Stimulated activated CD4-positive, alpha-beta T cell treated with anti-CD3 and anti-CD28 coated beads, Interleukin-4, amount 100 ng/mL, for 4 hours (primary cell): ENCODE results near the gene TMEM19.
A peak's percentile ranks its signal among the peaks of the same experiment; 100 is the strongest.

Source experiments
- DNase-seq, 2 experiments: peaks; one replicate each; pipeline ENCODE4 v3.0.0-alpha.2; 2020

TMEM19 gene

GRCh38 chr12:71685914-71686657, at the start of gene TMEM19:
Gene TMEM19, plus strand, starts transcription at chr12:71686082. Its CDS starts 599 bp downstream, at chr12:71686681.
- peak; percentile 74 to 75 for DNase-seq

GRCh38 chr12:71636704-71637115, 49.2 kb upstream of the TMEM19 start:
- no peak for DNase-seq

- DNase-seq: no peak
Observed at GRCh38 chr12:71638499-71638898, 47.4 kb upstream of the TMEM19 start.

GRCh38 chr12:71639341-71639760, 46.5 kb upstream of the TMEM19 start:
- no peak for DNase-seq

GRCh38 chr12:71640316-71640715, 45.6 kb upstream of the TMEM19 start:
- DNase-seq: no peak

- no peak for DNase-seq
Observed at GRCh38 chr12:71641390-71641789, 44.5 kb upstream of the TMEM19 start.

- DNase-seq: no peak
Observed at GRCh38 chr12:71642264-71642663, 43.6 kb upstream of the TMEM19 start.

- DNase-seq: no peak
Observed at GRCh38 chr12:71645268-71645667, 40.6 kb upstream of the TMEM19 start.

- DNase-seq: no peak
Observed at GRCh38 chr12:71646512-71646911, 39.4 kb upstream of the TMEM19 start.

GRCh38 chr12:71648537-71648936, 37.3 kb upstream of the TMEM19 start:
- DNase-seq: no peak

GRCh38 chr12:71649401-71649800, 36.5 kb upstream of the TMEM19 start:
- no peak for DNase-seq

- no peak for DNase-seq
Observed at GRCh38 chr12:71652656-71653055, 33.2 kb upstream of the TMEM19 start.

- no peak for DNase-seq
Observed at GRCh38 chr12:71653137-71653536, 32.7 kb upstream of the TMEM19 start.

GRCh38 chr12:71654200-71654599, 31.7 kb upstream of the TMEM19 start:
- DNase-seq: no peak

- DNase-seq: no peak
Observed at GRCh38 chr12:71655495-71655894, 30.4 kb upstream of the TMEM19 start.

GRCh38 chr12:71655907-71656306, 30.0 kb upstream of the TMEM19 start:
- DNase-seq: no peak

GRCh38 chr12:71656740-71657139, 29.1 kb upstream of the TMEM19 start:
- no peak for DNase-seq

- no peak for DNase-seq
Observed at GRCh38 chr12:71661977-71662530, 23.8 kb upstream of the TMEM19 start.

- DNase-seq: peak; percentile 63 to 77
Observed at GRCh38 chr12:71662849-71663560, 22.9 kb upstream of the TMEM19 start.

GRCh38 chr12:71663561-71664410, 22.1 kb upstream of the TMEM19 start, which contains the start of the genes THAP2 and ZFC3H1:
Gene THAP2, plus strand, starts transcription at chr12:71664301. Its CDS starts 209 bp downstream, at chr12:71664510.
Gene ZFC3H1, minus strand, starts transcription at chr12:71663848. Its CDS starts 238 bp downstream, at chr12:71663610.
- peak; percentile 74 to 94 for DNase-seq

GRCh38 chr12:71664411-71665089, 21.3 kb upstream of the TMEM19 start:
- no peak for DNase-seq

- no peak for DNase-seq
Observed at GRCh38 chr12:71665090-71665463, 20.8 kb upstream of the TMEM19 start.
